H1 (cell line): ENCODE data around the gene KCTD2. TPM values are rescaled to one million over a fixed set of nuclear protein-coding genes. Genes with fewer than 3 reads are reported as not detected.

Experiments used
- CHD1 ChIP-seq: IDR thresholded peaks from 2 replicates; pipeline ENCODE4 v1.6.1; 2012; ENCODE audit warnings: low read depth, low read length, improper control_type of control experiment
- SP1 ChIP-seq: IDR thresholded peaks from 2 replicates; pipeline ENCODE4 v1.6.1; 2011; ENCODE audit warnings: low read depth, low read length
- polyA plus RNA-seq, 7 experiments: library from polyadenylated mRNA; depleted of rRNA in 3 of 7; stranded (reverse) in 5 of 7; unstranded in 2 of 7; fragments of >200 nt in 5 of 7; fragments of 200-250 nt in 2 of 7; gene quantifications; 1 replicate in 5 of 7; 2 replicates in 1 of 7; 4 replicates in 1 of 7; pipeline versions ENCODE4 v1.2.1 to v1.2.3, GENCODE V29; 2011 to 2013; ENCODE audit warnings: missing spikeins in 2 of 7, mixed read lengths in 2 of 7
- total RNA-seq: library from RNA; stranded (reverse); fragmentation: NEBNext Ultra II Directional; extraction: Animal tissue kit (Norgen Biotek cat#: 25700); gene quantifications from 2 replicates; pipeline ENCODE4 v1.2.1, GENCODE V29; 2021
- TF ChIP-seq, protein P1 (sequence below), 3 experiments: IDR thresholded peaks; 1 replicate in 2 of 3; 2 replicates in 1 of 3; pipeline versions ENCODE4 v1.5.1 to v1.6.1; 2011; ENCODE audit warnings: low read length in 3 of 3, mild to moderate bottlenecking in 3 of 3, inconsistent platforms in 2 of 3, low read depth in 1 of 3, moderate library complexity in 1 of 3; ENCODE audit not compliant: insufficient read depth in 1 of 3; ENCODE audit errors: control extremely low read depth in 1 of 3

KCTD2 gene
- total and polyA plus RNA-seq, 2 of the 8 experiments (the other 6 are each of a cell fraction or from before 2014, with no cell fraction given) = 33.7 to 36.8 TPM

DNA sequence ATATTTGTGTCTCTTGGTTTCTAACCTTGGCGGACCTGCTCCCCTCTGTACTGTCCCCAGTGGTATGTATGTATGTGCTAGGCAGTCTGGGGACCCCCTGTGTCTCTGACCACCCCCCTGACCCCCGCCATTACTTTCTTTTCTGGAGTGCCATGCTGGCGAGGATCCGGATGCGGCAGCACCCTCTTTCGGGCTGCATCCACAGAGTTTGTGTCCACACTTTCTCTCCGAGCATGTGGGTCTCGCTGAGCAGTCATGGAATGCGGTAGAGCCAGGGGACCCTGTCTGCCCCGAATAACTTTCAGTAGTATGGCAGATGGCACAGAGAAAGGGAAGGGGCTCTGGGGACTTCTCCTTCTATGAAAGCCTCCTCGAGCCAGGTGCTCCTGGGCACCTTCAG is 17.0 kb downstream of the KCTD2 start (continued):
- TF ChIP-seq, protein P1, sequence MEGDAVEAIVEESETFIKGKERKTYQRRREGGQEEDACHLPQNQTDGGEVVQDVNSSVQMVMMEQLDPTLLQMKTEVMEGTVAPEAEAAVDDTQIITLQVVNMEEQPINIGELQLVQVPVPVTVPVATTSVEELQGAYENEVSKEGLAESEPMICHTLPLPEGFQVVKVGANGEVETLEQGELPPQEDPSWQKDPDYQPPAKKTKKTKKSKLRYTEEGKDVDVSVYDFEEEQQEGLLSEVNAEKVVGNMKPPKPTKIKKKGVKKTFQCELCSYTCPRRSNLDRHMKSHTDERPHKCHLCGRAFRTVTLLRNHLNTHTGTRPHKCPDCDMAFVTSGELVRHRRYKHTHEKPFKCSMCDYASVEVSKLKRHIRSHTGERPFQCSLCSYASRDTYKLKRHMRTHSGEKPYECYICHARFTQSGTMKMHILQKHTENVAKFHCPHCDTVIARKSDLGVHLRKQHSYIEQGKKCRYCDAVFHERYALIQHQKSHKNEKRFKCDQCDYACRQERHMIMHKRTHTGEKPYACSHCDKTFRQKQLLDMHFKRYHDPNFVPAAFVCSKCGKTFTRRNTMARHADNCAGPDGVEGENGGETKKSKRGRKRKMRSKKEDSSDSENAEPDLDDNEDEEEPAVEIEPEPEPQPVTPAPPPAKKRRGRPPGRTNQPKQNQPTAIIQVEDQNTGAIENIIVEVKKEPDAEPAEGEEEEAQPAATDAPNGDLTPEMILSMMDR (IDR thresholded peaks at IDR 0.05; ENCODE audit: control extremely low read depth in 1 of 3, insufficient read depth in 1 of 3, low read depth in 1 of 3, low read length in 3 of 3) = no peak
- TF ChIP-seq SP1 (no peak), CHD1 (no peak)
